Neural progenitor cell (in vitro differentiated cells): ENCODE results near the gene ZNF91. TPM values are rescaled to one million over a fixed set of nuclear protein-coding genes. Genes with fewer than 3 reads are reported as not detected.
"Not testable (repeated sequence)": the region's sequence is repeated elsewhere in the genome, so short reads cannot be mapped to it uniquely, and the experiment has no call there.

Source experiments
- DNase-seq: peaks from one replicate; pipeline ENCODE4 v3.0.0-alpha.2; 2016; ENCODE audit warnings: low spot score
- H2AFZ ChIP-seq: fragments of 200-600 bp; sonication (generic); replicated peaks from 2 replicates; pipeline ENCODE4 v1.6.1; 2016; ENCODE audit warnings: antibody characterized with exemption
- H3F3A ChIP-seq: fragments of 200-600 bp; sonication (generic); 2 replicates; pipeline ENCODE4 v1.6.1; 2016; ENCODE audit warnings: antibody characterized with exemption, low read depth
- H3K27ac ChIP-seq: fragments of 200-600 bp; sonication (generic); 2 replicates; pipeline ENCODE4 v1.5.1; 2016; ENCODE audit warnings: mild to moderate bottlenecking
- H3K27me3 ChIP-seq: fragments of 200-600 bp; sonication (generic); 2 replicates; pipeline ENCODE4 v1.6.1; 2016; ENCODE audit warnings: mild to moderate bottlenecking, moderate library complexity
- H3K36me3 ChIP-seq: fragments of 200-600 bp; sonication (generic); 2 replicates; pipeline ENCODE4 v1.5.1; 2016
- H3K4me1 ChIP-seq: fragments of 200-600 bp; sonication (generic); 2 replicates; pipeline ENCODE4 v1.6.1; 2016; ENCODE audit warnings: mixed run types
- H3K4me2 ChIP-seq: fragments of 200-600 bp; sonication (generic); 2 replicates; pipeline ENCODE4 v1.6.1; 2016
- H3K4me3 ChIP-seq: fragments of 200-600 bp; sonication (generic); 2 replicates; pipeline ENCODE4 v1.5.1; 2016
- H3K79me2 ChIP-seq: fragments of 200-600 bp; sonication (generic); 2 replicates; pipeline ENCODE4 v1.6.1; 2016; ENCODE audit warnings: low read depth
- H3K9ac ChIP-seq: fragments of 200-600 bp; sonication (generic); 2 replicates; pipeline ENCODE4 v1.6.1; 2016
- H3K9me3 ChIP-seq: fragments of 200-600 bp; sonication (generic); 2 replicates; pipeline ENCODE4 v1.5.1; 2016; ENCODE audit warnings: low read depth
- H4K20me1 ChIP-seq: fragments of 200-600 bp; sonication (generic); 2 replicates; pipeline ENCODE4 v1.6.1; 2016; ENCODE audit warnings: low read depth
- H3K27ac Mint-ChIP-seq: 3 replicates; pipeline ENCODE4 v1.8.0; 2021; ENCODE audit warnings: mixed read lengths
- H3K27me3 Mint-ChIP-seq: 2 replicates; pipeline ENCODE4 v1.8.0; 2022; ENCODE audit warnings: low read depth, mild to moderate bottlenecking, inconsistent platforms, moderate library complexity, mixed read lengths; ENCODE audit not compliant: insufficient read depth
- H3K36me3 Mint-ChIP-seq: 3 replicates; pipeline ENCODE4 v1.8.0; 2021; ENCODE audit warnings: mixed read lengths
- H3K4me1 Mint-ChIP-seq: 3 replicates; pipeline ENCODE4 v1.8.0; 2021; ENCODE audit warnings: mixed read lengths
- H3K4me3 Mint-ChIP-seq: 3 replicates; pipeline ENCODE4 v1.8.0; 2021; ENCODE audit warnings: mild to moderate bottlenecking, moderate library complexity, mixed read lengths
- H3K9me3 Mint-ChIP-seq: 3 replicates; pipeline ENCODE4 v1.8.0; 2020; ENCODE audit warnings: mixed read lengths
- CTCF ChIP-seq: fragments of 200-600 bp; sonication (generic); IDR thresholded peaks from 2 replicates; pipeline ENCODE4 v1.5.1; 2017; ENCODE audit warnings: antibody characterized with exemption, mild to moderate bottlenecking
- EZH2 ChIP-seq: fragments of 200-600 bp; sonication (generic); IDR thresholded peaks from 2 replicates; pipeline ENCODE4 v1.6.1; 2017; ENCODE audit warnings: antibody characterized with exemption, mild to moderate bottlenecking, moderate library complexity
- EZH2phosphoT487 ChIP-seq: fragments of 200-600 bp; sonication (generic); IDR thresholded peaks from 2 replicates; pipeline ENCODE4 v1.6.1; 2017; ENCODE audit warnings: antibody characterized with exemption
- total RNA-seq: library from RNA; depleted of rRNA; stranded (reverse); fragments of >200 nt; gene quantifications from 2 replicates; pipeline ENCODE4 v1.2.3, GENCODE V29; 2015; ENCODE audit warnings: low replicate concordance

The ZNF91 gene
- total RNA-seq, 1 donor from 2014 or later: 105 TPM

GRCh38 chr19:23402388-23402787, 7.1 kb upstream of the ZNF91 start:
- Histone ChIP-seq H3K9me3 (no peaks in the 10 kb centered on the region), H3K36me3 (no peaks in the 10 kb centered on the region), H2AFZ (no peak overlapping the region), H4K20me1 (no peaks in the 10 kb centered on the region), H3K9ac (no peak overlapping the region), H3K79me2 (peaks cover 6% of the 10 kb centered on the region), H3F3A (no peaks in the 10 kb centered on the region), H3K4me1 (no peaks in the 10 kb centered on the region), H3K4me2 (no peak overlapping the region), H3K27me3 (no peaks in the 10 kb centered on the region), H3K4me3 (no peak overlapping the region), H3K27ac (no peak overlapping the region)
- H3K4me1 Mint-ChIP-seq: no peaks in the 10 kb centered on the region
- H3K27me3 Mint-ChIP-seq: no peaks in the 10 kb centered on the region
- H3K27ac Mint-ChIP-seq: no peak overlapping the region
- TF ChIP-seq EZH2: no peak
- TF ChIP-seq CTCF: no peak
- no peak for TF ChIP-seq EZH2phosphoT487
- no peak for DNase-seq
- H3K9me3 Mint-ChIP-seq: peaks cover 2% of the 10 kb centered on the region
- peaks cover 59% of the 10 kb centered on the region for H3K36me3 Mint-ChIP-seq
- H3K4me3 Mint-ChIP-seq: no peak overlapping the region

- Histone ChIP-seq H3K9me3 (no peaks in the 10 kb centered on the region), H2AFZ (no peak overlapping the region), H3K4me1 (no peaks in the 10 kb centered on the region), H3F3A (no peaks in the 10 kb centered on the region), H3K4me3 (no peak overlapping the region), H3K79me2 (no peaks in the 10 kb centered on the region), H3K4me2 (no peak overlapping the region), H3K27me3 (no peaks in the 10 kb centered on the region), H4K20me1 (no peaks in the 10 kb centered on the region), H3K9ac (no peak overlapping the region), H3K36me3 (no peaks in the 10 kb centered on the region), H3K27ac (no peak overlapping the region)
- H3K36me3 Mint-ChIP-seq: peaks cover 50% of the 10 kb centered on the region
- H3K4me1 Mint-ChIP-seq: no peaks in the 10 kb centered on the region
- TF ChIP-seq EZH2phosphoT487: no peak
- no peak for TF ChIP-seq CTCF
- TF ChIP-seq EZH2: no peak
- no peaks in the 10 kb centered on the region for H3K9me3 Mint-ChIP-seq
- no peak for DNase-seq
- no peaks in the 10 kb centered on the region for H3K27me3 Mint-ChIP-seq
- H3K4me3 Mint-ChIP-seq: no peak overlapping the region
- H3K27ac Mint-ChIP-seq: no peak overlapping the region
Observed at GRCh38 chr19:23401086-23401610, 5.9 kb upstream of the ZNF91 start.

- Histone ChIP-seq H3K9ac (no peak overlapping the region), H3K4me1 (no peaks in the 10 kb centered on the region), H3K36me3 (no peaks in the 10 kb centered on the region), H3K4me3 (no peak overlapping the region), H4K20me1 (no peaks in the 10 kb centered on the region), H3K9me3 (no peaks in the 10 kb centered on the region), H3K4me2 (no peak overlapping the region), H3K27me3 (no peaks in the 10 kb centered on the region), H3K79me2 (peaks cover 8% of the 10 kb centered on the region), H3F3A (no peaks in the 10 kb centered on the region), H3K27ac (no peak overlapping the region), H2AFZ (no peak overlapping the region)
- H3K9me3 Mint-ChIP-seq: no peaks in the 10 kb centered on the region
- no peak for DNase-seq
- TF ChIP-seq CTCF: no peak
- TF ChIP-seq EZH2: no peak
- TF ChIP-seq EZH2phosphoT487: no peak
- H3K27me3 Mint-ChIP-seq: no peaks in the 10 kb centered on the region
- no peak overlapping the region for H3K27ac Mint-ChIP-seq
- no peak overlapping the region for H3K4me3 Mint-ChIP-seq
- H3K36me3 Mint-ChIP-seq: peaks cover 41% of the 10 kb centered on the region
- no peaks in the 10 kb centered on the region for H3K4me1 Mint-ChIP-seq
Observed at GRCh38 chr19:23399443-23399842, 4.2 kb upstream of the ZNF91 start.

- not testable (repeated sequence) for H3K9ac ChIP-seq, H3K4me2 ChIP-seq, H3K9me3 ChIP-seq, H3K4me1 Mint-ChIP-seq, H3K27ac Mint-ChIP-seq, H2AFZ ChIP-seq, H3K27ac ChIP-seq, H3F3A ChIP-seq, H3K27me3 Mint-ChIP-seq, H3K36me3 ChIP-seq, DNase-seq, H3K27me3 ChIP-seq
- Histone ChIP-seq H3K4me3 (peak overlapping the region; percentile 81), H3K4me1 (peaks cover 11% of the 10 kb centered on the region), H3K79me2 (peaks cover 45% of the 10 kb centered on the region), H4K20me1 (peaks cover 25% of the 10 kb centered on the region)
- Mint-ChIP-seq H3K9me3 (peaks cover 32% of the 10 kb centered on the region), H3K4me3 (peak overlapping the region; percentile 98), H3K36me3 (peaks cover 50% of the 10 kb centered on the region)
Observed at GRCh38 chr19:23395722-23396117, 449 bp upstream of the ZNF91 start.
